Spleen (tissue), 11 donors: ENCODE data around the gene WDR43. TPM values are rescaled to one million over a fixed set of nuclear protein-coding genes. Genes with fewer than 3 reads are reported as not detected.

Experiments
- DNase-seq: peaks from one replicate; pipeline ENCODE4 v3.0.0-alpha.2; 2020
- H3K27ac ChIP-seq, 8 donors: fragments of 200-600 bp; sonication (generic) in 7 of 8; 1 replicate in 4 of 8; 2 replicates in 4 of 8; pipeline versions ENCODE4 v1.5.0 to v1.8.0; 2016 to 2021; ENCODE audit warnings: inconsistent platforms in 4 of 8, mild to moderate bottlenecking in 4 of 8, moderate library complexity in 1 of 8
- H3K27me3 ChIP-seq, 7 donors: fragments of 200-600 bp; sonication (generic) in 6 of 7; replicated peaks in 1 of 7; 1 replicate in 4 of 7; 2 replicates in 3 of 7; pipeline versions ENCODE4 v1.5.0 to v1.8.0; 2016 to 2021; ENCODE audit warnings: inconsistent platforms in 3 of 7, mild to moderate bottlenecking in 1 of 7
- H3K36me3 ChIP-seq, 6 donors: fragments of 200-600 bp; sonication (generic) in 5 of 6; 1 replicate in 4 of 6; 2 replicates in 2 of 6; pipeline versions ENCODE4 v1.5.0 to v1.8.0; 2016 to 2021; ENCODE audit warnings: inconsistent platforms in 2 of 6
- H3K4me1 ChIP-seq, 6 donors: fragments of 200-600 bp; sonication (generic) in 5 of 6; 1 replicate in 3 of 6; 2 replicates in 3 of 6; pipeline versions ENCODE4 v1.5.0 to v1.8.0; 2016 to 2021; ENCODE audit warnings: inconsistent platforms in 3 of 6
- H3K4me3 ChIP-seq, 8 donors: fragments of 200-600 bp; sonication (generic) in 7 of 8; 1 replicate in 4 of 8; 2 replicates in 4 of 8; pipeline versions ENCODE4 v1.5.0 to v1.8.0; 2016 to 2021; ENCODE audit warnings: inconsistent platforms in 4 of 8, mild to moderate bottlenecking in 4 of 8, moderate library complexity in 2 of 8
- H3K9me3 ChIP-seq, 8 donors: fragments of 200-600 bp; sonication (generic) in 7 of 8; 1 replicate in 4 of 8; 2 replicates in 4 of 8; pipeline versions ENCODE4 v1.5.0 to v1.8.0; 2016 to 2021; ENCODE audit warnings: inconsistent platforms in 4 of 8
- CTCF ChIP-seq, 11 experiments: fragments of 200-600 bp in 7 of 11; fragments of 450-650 bp in 4 of 11; sonication (generic) in 4 of 11; IDR thresholded peaks in 8 of 11; conservative IDR thresholded peaks in 3 of 11; 1 replicate in 7 of 11; 2 replicates in 4 of 11; pipeline versions ENCODE4 v1.4.0 to v1.8.0; 2016 to 2021; ENCODE audit warnings: antibody characterized with exemption in 11 of 11, inconsistent platforms in 4 of 11, mild to moderate bottlenecking in 1 of 11
- POLR2A ChIP-seq, 3 donors: fragments of 450-650 bp; IDR thresholded peaks; one replicate each; pipeline ENCODE4 v1.5.1; 2017; ENCODE audit warnings: antibody characterized with exemption in 3 of 3, mild to moderate bottlenecking in 1 of 3
- POLR2AphosphoS5 ChIP-seq, 3 donors: sonication (generic); formaldehyde crosslinking; IDR thresholded peaks; one replicate each; pipeline ENCODE4 v1.5.1; 2017; ENCODE audit warnings: antibody characterized with exemption in 3 of 3
- WGBS, 5 donors: extraction: QIAGEN DNeasy Blood & Tissue Kit in 3 of 5; methylation state at CpG; one replicate each; pipeline versions ENCODE4 v1.1.5 to v1.1.7; 2013 to 2018; 5-methylcytosine and 5-hydroxymethylcytosine counted together
- intact Hi-C: fragments of 100-400 bp; cut with DNase I; formaldehyde crosslinking; loops from one replicate; pipeline ENCODE4 v1.15.0; 2023; ENCODE audit warnings: low total_unique reads
- polyA plus RNA-seq, 3 donors: library from polyadenylated mRNA; stranded (reverse); fragments of 200-250 nt; gene quantifications; one replicate each; pipeline ENCODE4 v1.2.1, GENCODE V29; 2013
- total RNA-seq, 7 donors: library from RNA; depleted of rRNA in 3 of 7; stranded (reverse); fragments of >200 nt in 3 of 7; fragmentation: NEBNext Ultra II Directional in 4 of 7; extraction: Animal tissue kit (Norgen Biotek cat#: 25700) in 4 of 7; gene quantifications; one replicate each; pipeline versions ENCODE4 v1.1.0 to v1.2.1, GENCODE V29; 2016 to 2021
- donor health status: healthy with polysubstance abuse.
- donor health status: DM: no; HTN: no; CAD: no; lungs with moderate emphysema.
- donor health status: DM: no; HTN: no; CAD: no.
- donor health status: Bipolar disorder and iron deficiency.
- donor health status: healthy.
- donor health status: DM: no; HTN: no; CAD: no.
- donor health status: DM: yes; HTN: yes; CAD: no.

Gene WDR43
- total and polyA plus RNA-seq, 10 donors, result 10.8 to 49.8 (median 36.5) TPM

- TF ChIP-seq CTCF (IDR thresholded peaks at IDR 0.05 in 8 of 11, conservative IDR thresholded peaks at IDR 0.05 in 3 of 11) (no peak), POLR2A (IDR thresholded peaks at IDR 0.05) (no peak), POLR2AphosphoS5 (IDR thresholded peaks at IDR 0.05) (no peak)
- intact Hi-C loops, result no loop called here
- Histone ChIP-seq H3K9me3 (no peaks in the 10 kb centered on the region), H3K27me3 (no peaks in the 10 kb centered on the region), H3K36me3 (peaks cover 0 to 99% (median 71%) of the 10 kb centered on the region in 6 donors), H3K4me3 (no peak overlapping the region), H3K27ac (no peak overlapping the region), H3K4me1 (peaks cover 0 to 14% (median 0%) of the 10 kb centered on the region in 6 donors)
- no peak for DNase-seq
- WGBS, 5 donors, result 93 to 100% (median 96%) methylated on average over 2 of the region's 2 CpGs
Observed at GRCh38 chr2:28906821-28907220, 12.4 kb downstream of the WDR43 start.

GRCh38 chr2:28908172-28908571 lies 13.7 kb downstream of the WDR43 start:
- 0 to 57% (median 0%) methylated on average over 1 of the region's 1 CpG for WGBS, 5 donors
- Histone ChIP-seq H3K27ac (no peak overlapping the region), H3K4me1 (peaks cover 0 to 7% (median 0%) of the 10 kb centered on the region in 6 donors), H3K4me3 (no peak overlapping the region), H3K27me3 (no peaks in the 10 kb centered on the region), H3K36me3 (peaks cover 0 to 99% (median 76%) of the 10 kb centered on the region in 6 donors), H3K9me3 (no peaks in the 10 kb centered on the region)
- intact Hi-C loops, result no loop called here
- no peak for DNase-seq
- TF ChIP-seq POLR2A (IDR thresholded peaks at IDR 0.05), result no peak
- TF ChIP-seq POLR2AphosphoS5 (IDR thresholded peaks at IDR 0.05), result no peak
- TF ChIP-seq CTCF (IDR thresholded peaks at IDR 0.05 in 8 of 11, conservative IDR thresholded peaks at IDR 0.05 in 3 of 11), result no peak

GRCh38 chr2:28909655-28910353 lies 15.3 kb downstream of the WDR43 start:
- intact Hi-C loops, result no loop called here
- TF ChIP-seq CTCF (IDR thresholded peaks at IDR 0.05 in 8 of 11, conservative IDR thresholded peaks at IDR 0.05 in 3 of 11) (no peak), POLR2A (IDR thresholded peaks at IDR 0.05) (no peak), POLR2AphosphoS5 (IDR thresholded peaks at IDR 0.05) (no peak)
- H3K9me3 ChIP-seq, result no peaks in the 10 kb centered on the region
- peaks cover 0 to 4% (median 0%) of the 10 kb centered on the region in 6 donors for H3K4me1 ChIP-seq
- H3K27me3 ChIP-seq, result no peaks in the 10 kb centered on the region
- H3K36me3 ChIP-seq, result peaks cover 2 to 99% (median 82%) of the 10 kb centered on the region in 6 donors
- H3K4me3 ChIP-seq, result no peak overlapping the region
- no peak overlapping the region for H3K27ac ChIP-seq
- no peak for DNase-seq
- WGBS, 5 donors, result 84 to 91% (median 86%) methylated on average over 6 of the region's 6 CpGs

- intact Hi-C loops, result no loop called here
- Histone ChIP-seq H3K9me3 (no peaks in the 10 kb centered on the region), H3K36me3 (peaks cover 2 to 99% (median 63%) of the 10 kb centered on the region in 6 donors), H3K27ac (peak overlapping the region in 2 of 8 donors; percentile 34 to 61), H3K4me3 (no peak overlapping the region), H3K27me3 (no peaks in the 10 kb centered on the region), H3K4me1 (no peaks in the 10 kb centered on the region)
- no peak for DNase-seq
- WGBS, 5 donors, result 83 to 92% (median 88%) methylated on average over 1 of the region's 1 CpG
- TF ChIP-seq CTCF (IDR thresholded peaks at IDR 0.05 in 8 of 11, conservative IDR thresholded peaks at IDR 0.05 in 3 of 11), result no peak
- TF ChIP-seq POLR2A (IDR thresholded peaks at IDR 0.05), result no peak
- TF ChIP-seq POLR2AphosphoS5 (IDR thresholded peaks at IDR 0.05), result no peak
Observed at GRCh38 chr2:28915939-28916338, 21.5 kb downstream of the WDR43 start.
